IMR-90 (cell line): ENCODE measurements around the gene PLXDC1. TPM values are rescaled to one million over a fixed set of nuclear protein-coding genes. Genes with fewer than 3 reads are reported as not detected.

Experiments
- ATAC-seq: fragments of 200-7000 bp; cut with Tn5 transposase; 2 replicates; pipeline ENCODE4 v1.9.1; 2020; ENCODE audit warnings: low read depth, mild to moderate bottlenecking, moderate library complexity
- BruUV-seq: library from RNA; stranded (reverse); fragments of 400-500 nt; replicated peaks from 2 replicates; lab custom pipeline; 2021; lab: Mats Ljungman, UMichigan
- CTCF ChIA-PET: fragments of 300-600 bp; formaldehyde crosslinking; extraction: SDS; loops from one replicate; lab custom pipeline; 2021; ENCODE audit warnings: antibody characterized with exemption; lab: Yijun Ruan, JAX
- POLR2A ChIA-PET: fragments of 300-600 bp; sonication (Branson Sonifier 250); formaldehyde crosslinking; loops from one replicate; lab custom pipeline; 2022; ENCODE audit warnings: antibody characterized with exemption; ENCODE audit not compliant: unreplicated experiment; lab: Charles Lee
- DNase-seq: peaks from one replicate; pipeline ENCODE4 v3.0.0; 2013
- H2AFZ ChIP-seq: replicated peaks from 2 replicates; pipeline ENCODE3; 2013; ENCODE audit warnings: low read length, mild to moderate bottlenecking; ENCODE audit not compliant: poor library complexity
- H2AK5ac ChIP-seq: 2 replicates; pipeline ENCODE4 v1.6.1; 2013; ENCODE audit warnings: low read depth, low read length, inconsistent platforms
- H2AK9ac ChIP-seq: replicated peaks from 2 replicates; pipeline ENCODE3; 2013; ENCODE audit warnings: mild to moderate bottlenecking, low read depth, low read length, moderate library complexity; ENCODE audit not compliant: poor library complexity
- H2BK120ac ChIP-seq: 2 replicates; pipeline ENCODE4 v1.6.1; 2013; ENCODE audit warnings: low read depth, low read length, inconsistent platforms
- H2BK15ac ChIP-seq: 3 replicates; pipeline ENCODE4 v1.6.1; 2013; ENCODE audit warnings: low read depth, low read length, inconsistent platforms
- H2BK20ac ChIP-seq: 2 replicates; pipeline ENCODE4 v1.6.1; 2013; ENCODE audit warnings: low read depth, mild to moderate bottlenecking, inconsistent platforms, low read length, moderate library complexity
- H2BK5ac ChIP-seq: 2 replicates; pipeline ENCODE4 v1.6.1; 2013; ENCODE audit warnings: mild to moderate bottlenecking, low read depth, low read length, inconsistent platforms; ENCODE audit not compliant: poor library complexity, severe bottlenecking
- H3K14ac ChIP-seq: replicated peaks from 2 replicates; pipeline ENCODE4 v1.6.1; 2013; ENCODE audit warnings: low read depth, low read length, inconsistent platforms
- H3K18ac ChIP-seq: 2 replicates; pipeline ENCODE4 v1.6.1; 2013; ENCODE audit warnings: low read depth, low read length, control low read depth
- H3K23ac ChIP-seq: 2 replicates; pipeline ENCODE4 v1.6.1; 2013; ENCODE audit warnings: low read depth, low read length, inconsistent platforms
- H3K27ac ChIP-seq: 2 replicates; pipeline ENCODE4 v1.5.1; 2013; ENCODE audit warnings: mild to moderate bottlenecking, control low read depth, low read length; ENCODE audit not compliant: insufficient read depth
- H3K27me3 ChIP-seq: 2 replicates; pipeline ENCODE4 v1.6.1; 2013; ENCODE audit warnings: low read length; ENCODE audit not compliant: control insufficient read depth, insufficient read depth
- H3K36me3 ChIP-seq: 2 replicates; pipeline ENCODE4 v1.6.1; 2013; ENCODE audit warnings: low read length, mixed read lengths; ENCODE audit not compliant: control insufficient read depth, insufficient read depth
- H3K4ac ChIP-seq: 2 replicates; pipeline ENCODE4 v1.6.1; 2013; ENCODE audit warnings: low read depth, low read length, inconsistent platforms
- H3K4me1 ChIP-seq: 2 replicates; pipeline ENCODE4 v1.6.1; 2013; ENCODE audit warnings: low read length, mixed read lengths; ENCODE audit not compliant: control insufficient read depth, insufficient read depth
- H3K4me2 ChIP-seq: 2 replicates; pipeline ENCODE4 v1.6.1; 2013; ENCODE audit warnings: low read depth, mild to moderate bottlenecking, control low read depth, low read length, moderate library complexity
- H3K4me3 ChIP-seq: 2 replicates; pipeline ENCODE4 v1.5.1; 2013; ENCODE audit warnings: low read depth, mild to moderate bottlenecking, control low read depth, low read length, moderate library complexity; ENCODE audit not compliant: insufficient read depth
- H3K56ac ChIP-seq: 2 replicates; pipeline ENCODE4 v1.6.1; 2013; ENCODE audit warnings: low read length, inconsistent platforms; ENCODE audit not compliant: insufficient read depth; ENCODE audit errors: extremely low read depth
- H3K79me1 ChIP-seq, 2 experiments: 2 replicates each; pipeline ENCODE4 v1.6.1; 2013; ENCODE audit warnings: low read length in 2 of 2, inconsistent platforms in 1 of 2, low read depth in 1 of 2
- H3K9ac ChIP-seq: 2 replicates; pipeline ENCODE4 v1.6.1; 2013; ENCODE audit warnings: low read depth, low read length, control low read depth
- H3K9me1 ChIP-seq: 2 replicates; pipeline ENCODE4 v1.6.1; 2013; ENCODE audit warnings: low read length, inconsistent platforms; ENCODE audit not compliant: insufficient read depth
- H3K9me3 ChIP-seq: 2 replicates; pipeline ENCODE4 v1.6.1; 2013; ENCODE audit warnings: low read length; ENCODE audit not compliant: control insufficient read depth, insufficient read depth
- H4K20me1 ChIP-seq: 2 replicates; pipeline ENCODE4 v1.6.1; 2013; ENCODE audit warnings: low read length, inconsistent platforms; ENCODE audit not compliant: insufficient read depth
- H4K5ac ChIP-seq: 2 replicates; pipeline ENCODE4 v1.6.1; 2013; ENCODE audit warnings: mild to moderate bottlenecking, low read depth, low read length, control low read depth
- H4K8ac ChIP-seq, 2 experiments: 2 replicates each; pipeline ENCODE4 v1.6.1; 2013; ENCODE audit warnings: low read depth in 2 of 2, low read length in 2 of 2, control low read depth in 1 of 2, inconsistent platforms in 1 of 2
- H4K91ac ChIP-seq: 2 replicates; pipeline ENCODE4 v1.6.1; 2013; ENCODE audit warnings: low read depth, low read length, inconsistent platforms; ENCODE audit not compliant: insufficient read depth
- FOS ChIP-seq: fragments of 150-350 bp; IDR thresholded peaks from 2 replicates; pipeline ENCODE4 v1.6.1; 2016; ENCODE audit warnings: low read depth, low read length
- MAZ ChIP-seq: IDR thresholded peaks from 2 replicates; pipeline ENCODE4 v1.6.1; 2012; ENCODE audit warnings: low read depth, mild to moderate bottlenecking, low read length, improper control_type of control experiment, moderate library complexity, borderline replicate concordance
- RAD21 ChIP-seq: IDR thresholded peaks from 2 replicates; pipeline ENCODE4 v1.6.1; 2012; ENCODE audit warnings: low read length, improper control_type of control experiment
- RFX5 ChIP-seq: IDR thresholded peaks from 2 replicates; pipeline ENCODE4 v1.8.0; 2012; ENCODE audit warnings: low read depth, mild to moderate bottlenecking, low read length, moderate library complexity
- SMC3 ChIP-seq: fragments of 150-350 bp; IDR thresholded peaks from 2 replicates; pipeline ENCODE4 v1.6.1; 2016; ENCODE audit warnings: low read depth, mild to moderate bottlenecking, antibody characterized with exemption, low read length, moderate library complexity
- WGBS, 2 experiments: methylation state at CpG; one replicate each; pipeline versions ENCODE4 v1.1.5 to v1.1.7; 2013; ENCODE audit warnings: missing lambda C conversion rate in 2 of 2; ENCODE audit not compliant: insufficient read length in 1 of 2; ENCODE audit errors: extremely low coverage in 2 of 2; 5-methylcytosine and 5-hydroxymethylcytosine counted together
- dilution Hi-C: fragments of 300-500 bp; cut with HindIII; formaldehyde crosslinking; loops from one replicate; pipeline ENCODE4 v1.14.3; 2018; ENCODE audit warnings: low sequenced_read_pairs; ENCODE audit not compliant: unreplicated experiment
- in situ Hi-C: fragments of 300-500 bp; cut with MboI; formaldehyde crosslinking; loops from 3 replicates; pipeline ENCODE4 v1.14.3; 2019; ENCODE audit warnings: low sequenced_read_pairs, inconsistent platforms, mixed read lengths
- intact Hi-C: fragments of 100-400 bp; cut with micrococcal nuclease; formaldehyde crosslinking; loops from 2 replicates; pipeline ENCODE4 v1.10.0; 2022
- polyA plus RNA-seq, 3 experiments: library from polyadenylated mRNA; depleted of rRNA; stranded (reverse); fragments of >200 nt; gene quantifications; 2 replicates each; pipeline ENCODE4 v1.2.3, GENCODE V29; 2012; ENCODE audit warnings: low replicate concordance in 1 of 3
- total RNA-seq: library from RNA; depleted of rRNA; stranded (reverse); fragments of >200 nt; gene quantifications from 2 replicates; pipeline ENCODE4 v1.2.3, GENCODE V29; 2012
- TF ChIP-seq, protein P1 (sequence below): conservative IDR thresholded peaks from 2 replicates; pipeline ENCODE4 v1.5.1; 2012; ENCODE audit warnings: mild to moderate bottlenecking, low read depth, low read length, improper control_type of control experiment

Gene PLXDC1
- total and polyA plus RNA-seq, 2 of the 4 experiments (the other 2 are of a cell fraction) = under 0.01 to 0.50 TPM

DNA sequence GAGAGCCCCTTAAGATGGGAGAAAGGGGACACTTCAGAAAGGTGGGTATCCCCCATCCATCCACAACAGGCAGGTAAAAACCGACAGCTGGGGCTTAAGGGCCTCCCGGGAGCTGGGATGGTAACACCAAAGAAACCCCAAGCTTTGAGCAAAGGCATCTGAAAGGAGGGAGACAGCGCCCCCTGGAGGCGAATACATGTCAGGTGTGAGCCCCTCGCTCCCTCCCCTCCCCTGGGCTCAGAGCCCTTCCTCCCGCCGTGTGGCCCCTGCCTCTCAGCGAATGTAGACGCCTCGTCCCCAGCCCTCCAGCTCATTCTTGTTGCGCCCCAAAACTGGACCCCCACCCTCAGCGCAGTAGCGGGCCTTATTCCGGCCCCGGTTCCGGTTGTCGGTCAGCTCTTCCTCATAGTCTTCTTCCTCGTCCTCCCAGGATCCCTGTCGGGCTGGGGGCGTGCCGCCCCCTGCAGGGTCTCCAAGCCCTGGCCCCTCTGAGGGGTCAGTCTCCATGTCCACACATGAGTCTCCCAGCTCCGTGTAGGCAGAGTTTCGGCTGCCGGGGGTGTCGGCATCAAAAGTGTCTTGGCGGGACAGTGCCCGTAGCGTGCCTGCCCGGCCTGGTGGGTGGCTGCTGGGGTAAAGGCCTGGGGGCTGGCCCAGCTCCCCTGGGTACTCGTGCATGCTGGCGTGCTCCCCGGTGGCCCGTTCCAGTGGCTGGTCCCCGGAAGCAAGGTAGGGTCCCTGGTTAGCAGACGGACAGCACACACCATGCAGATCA lies 23.7 kb upstream of the PLXDC1 start:
- Histone ChIP-seq H2AK9ac (no peak overlapping the region), H3K79me1 (0 out of 4 replicates have a peak, but pooled peaks cover 0 to 2% of the 10 kb centered on the region in 2 experiments), H2BK120ac (no peak overlapping the region), H3K4ac (no peak overlapping the region), H3K14ac (no peak overlapping the region), H4K91ac (no peak overlapping the region), H3K9ac (no peak overlapping the region), H2BK15ac (no peak overlapping the region), H3K27ac (no peak overlapping the region), H2AFZ (peak overlapping the region; percentile 56), H3K9me1 (peaks cover 10% of the 10 kb centered on the region; the same call in 1 of the 2 replicates), H4K8ac (no peak overlapping the region), H4K20me1 (peaks cover 10% of the 10 kb centered on the region), H3K27me3 (no peaks in the 10 kb centered on the region), H3K4me1 (no peaks in the 10 kb centered on the region), H3K4me3 (no peak overlapping the region), H3K18ac (no peak overlapping the region), H3K4me2 (no peak overlapping the region), H2AK5ac (no peak overlapping the region), H3K9me3 (no peaks in the 10 kb centered on the region), H4K5ac (no peak overlapping the region), H3K23ac (no peak overlapping the region), H3K56ac (no peak overlapping the region), H3K36me3 (peaks cover 22% of the 10 kb centered on the region), H2BK20ac (no peak overlapping the region), H2BK5ac (no peak overlapping the region)
- CTCF ChIA-PET = interaction anchor here (0.9 to 2.7 kb wide), 3 partner anchors 8 to 69 kb away, joined by 3 to 19 read pairs (median 6); partner anchors contain the start of gene ARL5C
- POLR2A ChIA-PET = interaction anchor here (0.9 kb wide), 1 partner anchor 11 kb away, joined by 3 read pairs; no protein-coding TSS in a partner anchor
- in situ Hi-C loops = no loop called here
- ATAC-seq = peak; percentile 71
- dilution Hi-C loops = no loop called here
- TF ChIP-seq SMC3 = peak; percentile 46
- TF ChIP-seq RAD21 = peak; percentile 63
- no peak for TF ChIP-seq RFX5
- TF ChIP-seq MAZ = peak; percentile 81; the same call in 1 of the 2 replicates
- TF ChIP-seq FOS = no peak
- TF ChIP-seq, protein P1, sequence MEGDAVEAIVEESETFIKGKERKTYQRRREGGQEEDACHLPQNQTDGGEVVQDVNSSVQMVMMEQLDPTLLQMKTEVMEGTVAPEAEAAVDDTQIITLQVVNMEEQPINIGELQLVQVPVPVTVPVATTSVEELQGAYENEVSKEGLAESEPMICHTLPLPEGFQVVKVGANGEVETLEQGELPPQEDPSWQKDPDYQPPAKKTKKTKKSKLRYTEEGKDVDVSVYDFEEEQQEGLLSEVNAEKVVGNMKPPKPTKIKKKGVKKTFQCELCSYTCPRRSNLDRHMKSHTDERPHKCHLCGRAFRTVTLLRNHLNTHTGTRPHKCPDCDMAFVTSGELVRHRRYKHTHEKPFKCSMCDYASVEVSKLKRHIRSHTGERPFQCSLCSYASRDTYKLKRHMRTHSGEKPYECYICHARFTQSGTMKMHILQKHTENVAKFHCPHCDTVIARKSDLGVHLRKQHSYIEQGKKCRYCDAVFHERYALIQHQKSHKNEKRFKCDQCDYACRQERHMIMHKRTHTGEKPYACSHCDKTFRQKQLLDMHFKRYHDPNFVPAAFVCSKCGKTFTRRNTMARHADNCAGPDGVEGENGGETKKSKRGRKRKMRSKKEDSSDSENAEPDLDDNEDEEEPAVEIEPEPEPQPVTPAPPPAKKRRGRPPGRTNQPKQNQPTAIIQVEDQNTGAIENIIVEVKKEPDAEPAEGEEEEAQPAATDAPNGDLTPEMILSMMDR = peak; percentile 69
- intact Hi-C loops = loop anchor here (1.0 kb wide), 1 partner anchor 192 kb away; no protein-coding TSS in a partner anchor
- BruUV-seq = no TSS peak
- peak; percentile 60 for DNase-seq
- WGBS, 2 experiments = 62% methylated on average over 11 of the region's 35 CpGs; no CpG with 5 or more reads in 1 of the 2 experiments
